Renal cortex interstitium (tissue), 11 donors: ENCODE data around the gene OR5A2. TPM values are rescaled to one million over a fixed set of nuclear protein-coding genes. Genes with fewer than 3 reads are reported as not detected.
"Not testable (repeated sequence)": the region's sequence is repeated elsewhere in the genome, so short reads cannot be mapped to it uniquely, and the experiment has no call there.

ENCODE experiments used
- DNase-seq, 11 donors: peaks; one replicate each; pipeline ENCODE4 v3.0.0-alpha.2; 2013; ENCODE audit warnings: low read depth in 9 of 11, low spot score in 4 of 11; ENCODE audit errors: extremely low read depth in 1 of 11
- polyA plus RNA-seq, 3 donors: library from polyadenylated mRNA; unstranded; fragments of 120-200 nt; gene quantifications; one replicate each; pipeline ENCODE4 v1.2.1, GENCODE V29; 2013; ENCODE audit not compliant: insufficient read length in 3 of 3

Gene OR5A2
- polyA plus RNA-seq, 3 donors: 0.01 to 0.03 (median 0.02) TPM

GRCh38 chr11:59401262-59401552 is 25.0 kb downstream of the OR5A2 start:
- DNase-seq: no peak

- no peak for DNase-seq
Observed at GRCh38 chr11:59400461-59401261, 25.6 kb downstream of the OR5A2 start.

GRCh38 chr11:59394186-59394585 is 32.0 kb downstream of the OR5A2 start:
- DNase-seq: no peak

- no peak for DNase-seq
Observed at GRCh38 chr11:59380263-59381059, 45.8 kb downstream of the OR5A2 start.

DNA sequence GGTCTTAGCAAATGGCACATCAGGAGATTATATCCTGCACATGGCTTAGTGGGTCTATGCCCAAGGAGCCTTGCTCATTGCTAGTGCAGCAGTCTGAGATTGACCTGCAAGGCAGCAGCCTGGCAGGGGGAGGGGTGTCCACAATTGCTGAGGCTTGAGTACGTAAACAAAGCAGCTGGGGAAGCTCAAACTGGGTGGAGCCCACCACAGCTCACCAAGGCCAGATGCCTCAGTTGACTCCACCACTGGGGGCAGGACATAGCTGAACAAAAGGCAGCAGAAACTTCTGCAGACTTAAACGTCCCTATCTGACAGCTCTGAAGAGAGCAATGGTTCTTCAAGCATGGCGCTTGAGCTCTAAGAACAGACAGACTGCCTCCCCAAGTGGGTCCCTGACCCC is 53.9 kb downstream of the OR5A2 start:
- not testable (repeated sequence) for DNase-seq

DNA sequence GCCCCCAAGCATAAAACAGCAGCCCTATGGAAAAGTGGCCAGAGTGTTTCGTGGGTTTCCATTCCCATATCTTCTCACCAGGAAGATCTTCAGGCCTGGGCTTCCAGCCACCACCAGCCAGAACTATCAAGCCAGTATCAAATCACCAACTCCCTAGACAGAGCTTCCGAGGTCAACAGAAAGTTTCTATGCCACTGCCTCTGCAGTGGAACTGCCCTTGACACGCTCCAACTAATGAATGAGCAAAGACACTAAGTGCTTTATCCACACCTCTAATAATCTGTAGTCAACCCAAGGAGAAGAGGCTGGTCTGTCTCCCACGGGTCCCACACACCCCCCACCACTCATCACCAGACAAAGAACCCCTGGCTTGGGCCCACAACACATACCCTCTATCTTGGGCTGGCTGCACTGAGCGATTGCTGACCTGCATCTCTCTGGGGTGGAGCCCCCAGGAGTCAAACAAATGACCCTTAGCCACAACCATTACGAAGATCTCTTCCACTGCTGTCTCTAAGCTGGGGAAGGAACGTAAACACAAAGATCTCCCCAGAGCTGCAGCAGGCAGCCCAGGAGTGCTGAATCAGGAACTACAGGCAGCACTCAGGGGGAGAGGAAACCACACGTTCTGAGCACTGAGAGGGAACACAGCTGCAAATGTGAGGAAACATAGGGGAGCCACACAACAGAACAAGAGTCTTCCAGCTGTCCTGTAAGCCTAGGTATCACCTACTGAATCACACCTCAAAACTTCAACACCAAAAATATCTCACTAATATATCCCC is 57.8 kb downstream of the OR5A2 start:
- DNase-seq: no peak

Other genes with a start within 250 kb of the OR5A2 start
- gene MPEG1, start 213.5 kb downstream of the OR5A2 start, polyA plus RNA-seq: 1 to 10 TPM; 8.5 to 9.3 (median 9.0) TPM
- gene OR5AN1, start 67.5 kb downstream of the OR5A2 start, polyA plus RNA-seq: not detected
- gene OR5A1, start 10.1 kb upstream of the OR5A2 start, polyA plus RNA-seq: under 1 TPM in 2 of 3 donors, not detected in 1; 0.01 to 0.03 TPM
- gene OR4D6, start 30.5 kb upstream of the OR5A2 start, polyA plus RNA-seq: not detected
- not detected for gene OR4D10, start 46.9 kb upstream of the OR5A2 start, polyA plus RNA-seq
- gene OR4D11, start 77.2 kb upstream of the OR5A2 start, polyA plus RNA-seq: not detected
- gene OR4D9, start 85.1 kb upstream of the OR5A2 start, polyA plus RNA-seq: under 1 TPM in 2 of 3 donors, not detected in 1; 0.06 to 0.09 TPM
- 10 to 100 TPM; 47.5 to 58.6 (median 54.3) TPM for gene OSBP, start 189.4 kb upstream of the OR5A2 start, polyA plus RNA-seq
- gene PATL1, start 242.6 kb upstream of the OR5A2 start, polyA plus RNA-seq: 10 to 100 TPM; 43.2 to 49.8 (median 44.8) TPM